RWPE2 (cell line): ENCODE data around the gene TNRC6C.

Source experiments
- ATAC-seq: fragments of 200-7000 bp; cut with Tn5 transposase; 3 replicates; pipeline ENCODE4 v1.9.1; 2021; ENCODE audit warnings: low read depth
- DNase-seq: peaks from one replicate; pipeline ENCODE4 v3.0.0-alpha.2; 2020; ENCODE audit warnings: low spot score
- H3K27ac ChIP-seq: fragments of 450-650 bp; 2 replicates; pipeline ENCODE4 v1.5.1; 2017; ENCODE audit warnings: mild to moderate bottlenecking; ENCODE audit not compliant: poor library complexity, severe bottlenecking
- H3K27me3 ChIP-seq: fragments of 250-450 bp; sonication (Bioruptor Pico); 2 replicates; pipeline ENCODE4 v1.5.1; 2021; ENCODE audit warnings: mild to moderate bottlenecking, moderate library complexity; ENCODE audit not compliant: insufficient read depth, poor library complexity, severe bottlenecking
- H3K36me3 ChIP-seq: fragments of 250-450 bp; sonication (Bioruptor Pico); 2 replicates; pipeline ENCODE4 v1.5.1; 2020; ENCODE audit warnings: low read depth, mild to moderate bottlenecking, moderate library complexity
- H3K4me1 ChIP-seq: fragments of 250-450 bp; sonication (Bioruptor Pico); 2 replicates; pipeline ENCODE4 v1.5.1; 2021; ENCODE audit warnings: mild to moderate bottlenecking, moderate library complexity; ENCODE audit not compliant: insufficient read depth, poor library complexity, severe bottlenecking
- H3K4me3 ChIP-seq: fragments of 250-450 bp; sonication (Bioruptor Pico); 2 replicates; pipeline ENCODE4 v1.5.1; 2021; ENCODE audit warnings: mild to moderate bottlenecking, moderate library complexity; ENCODE audit not compliant: severe bottlenecking
- H3K9me3 ChIP-seq: fragments of 250-450 bp; sonication (Bioruptor Pico); 2 replicates; pipeline ENCODE4 v1.5.1; 2021; ENCODE audit warnings: mild to moderate bottlenecking, moderate library complexity; ENCODE audit not compliant: severe bottlenecking
- CTCF ChIP-seq: fragments of 450-650 bp; IDR thresholded peaks from one replicate; pipeline ENCODE4 v1.5.1; 2017; ENCODE audit warnings: mild to moderate bottlenecking, moderate library complexity; ENCODE audit not compliant: poor library complexity, severe bottlenecking

TNRC6C gene

GRCh38 chr17:78146471-78146869 lies 188.0 kb downstream of the TNRC6C start:
- Histone ChIP-seq H3K9me3 (no peaks in the 10 kb centered on the region), H3K27ac (no peak overlapping the region), H3K4me1 (peaks cover 20% of the 10 kb centered on the region), H3K27me3 (no peaks in the 10 kb centered on the region), H3K4me3 (no peak overlapping the region), H3K36me3 (no peaks in the 10 kb centered on the region)
- ATAC-seq (no peak), DNase-seq (no peak)
- TF ChIP-seq CTCF, result no peak

GRCh38 chr17:78146881-78147280 lies 188.4 kb downstream of the TNRC6C start:
- peaks cover 16% of the 10 kb centered on the region for H3K4me1 ChIP-seq
- no peak for TF ChIP-seq CTCF
- ATAC-seq (no peak), DNase-seq (no peak)
- H3K36me3 ChIP-seq, result no peaks in the 10 kb centered on the region
- no peaks in the 10 kb centered on the region for H3K9me3 ChIP-seq
- no peak overlapping the region for H3K4me3 ChIP-seq
- H3K27me3 ChIP-seq, result no peaks in the 10 kb centered on the region
- no peak overlapping the region for H3K27ac ChIP-seq

- Histone ChIP-seq H3K4me3 (no peak overlapping the region), H3K36me3 (no peaks in the 10 kb centered on the region), H3K27me3 (no peaks in the 10 kb centered on the region), H3K27ac (no peak overlapping the region), H3K9me3 (no peaks in the 10 kb centered on the region), H3K4me1 (peaks cover 12% of the 10 kb centered on the region)
- TF ChIP-seq CTCF, result no peak
- no peak for ATAC-seq
- DNase-seq, result no peak
These were observed 189.0 kb downstream of the TNRC6C start for GRCh38 chr17:78147315-78147998.

GRCh38 chr17:78148286-78149016 lies 189.9 kb downstream of the TNRC6C start:
- no peaks in the 10 kb centered on the region for H3K36me3 ChIP-seq
- peaks cover 11% of the 10 kb centered on the region for H3K4me1 ChIP-seq
- H3K27me3 ChIP-seq, result no peaks in the 10 kb centered on the region
- no peak overlapping the region for H3K4me3 ChIP-seq
- no peak for TF ChIP-seq CTCF
- DNase-seq (no peak), ATAC-seq (no peak)
- no peak overlapping the region for H3K27ac ChIP-seq
- no peaks in the 10 kb centered on the region for H3K9me3 ChIP-seq
